Stimulated activated CD8-positive, alpha-beta memory T cell treated with anti-CD3 and anti-CD28 coated beads, Interleukin-2, amount 100 ng/mL, for 1 hour (primary cell): ENCODE measurements around the gene ARHGEF7.

Source experiments
- DNase-seq, 2 donors: peaks; one replicate each; pipeline ENCODE4 v3.0.0-alpha.2; 2020; ENCODE audit warnings: low read depth in 2 of 2

The ARHGEF7 gene

DNA sequence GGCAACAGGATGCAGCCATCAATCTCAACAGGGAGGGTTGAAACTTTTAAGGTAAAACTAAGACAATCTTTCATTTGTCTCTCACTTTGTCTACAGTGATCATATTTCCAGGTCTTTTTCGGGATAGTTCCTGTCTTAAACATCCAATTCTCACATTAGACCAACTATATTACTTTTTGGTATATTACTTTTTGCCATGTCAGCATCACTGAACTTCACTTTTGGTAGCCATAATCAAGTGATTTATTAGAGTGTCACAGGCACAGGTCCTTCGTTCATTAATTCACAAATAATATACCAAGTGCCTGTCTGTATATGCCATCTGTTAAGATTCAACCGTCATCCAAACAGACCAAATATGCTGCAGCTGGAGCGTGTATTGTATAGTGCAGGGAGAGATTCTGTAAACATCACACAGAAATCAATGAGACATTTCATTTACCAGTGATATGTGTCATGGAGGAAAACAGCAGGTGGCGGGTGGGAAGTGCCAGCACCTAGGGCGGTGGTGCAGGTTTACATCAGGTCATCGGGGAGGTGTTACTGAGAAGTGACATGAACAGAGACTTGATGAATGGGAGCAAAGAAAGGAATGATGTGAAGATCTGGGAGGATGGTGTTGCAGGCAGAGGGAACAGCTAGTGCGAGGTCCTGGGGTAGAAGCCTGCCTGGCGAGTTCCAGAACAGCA, 24.9 kb downstream of the ARHGEF7 start:
- DNase-seq = no peak

DNA sequence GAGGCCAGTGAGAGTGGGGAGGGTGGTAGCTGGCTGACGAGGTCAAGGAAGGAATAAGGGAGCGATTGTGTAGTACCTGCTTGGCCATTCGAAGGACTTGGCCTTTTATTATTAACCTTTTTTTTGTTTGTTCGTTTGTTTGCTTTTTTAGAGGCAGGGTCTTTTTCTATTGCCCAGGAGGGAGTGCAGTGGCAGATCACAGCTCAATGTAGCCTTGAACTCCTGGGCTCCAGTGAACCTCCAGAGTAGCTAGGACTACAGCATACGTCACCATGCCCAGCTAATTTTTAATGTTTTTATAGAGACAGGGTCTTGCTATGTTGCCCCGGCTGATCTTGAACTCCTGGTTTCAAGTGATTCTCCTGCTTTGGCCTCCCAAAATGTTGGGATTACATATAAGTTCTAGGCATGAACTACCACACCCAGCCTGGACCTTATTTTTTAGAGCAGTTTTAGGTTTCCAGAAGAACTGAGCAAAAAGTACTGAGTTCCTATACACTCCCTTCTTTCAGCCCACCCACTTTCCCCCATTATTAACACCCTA, 25.5 kb downstream of the ARHGEF7 start:
- DNase-seq = no peak

DNA sequence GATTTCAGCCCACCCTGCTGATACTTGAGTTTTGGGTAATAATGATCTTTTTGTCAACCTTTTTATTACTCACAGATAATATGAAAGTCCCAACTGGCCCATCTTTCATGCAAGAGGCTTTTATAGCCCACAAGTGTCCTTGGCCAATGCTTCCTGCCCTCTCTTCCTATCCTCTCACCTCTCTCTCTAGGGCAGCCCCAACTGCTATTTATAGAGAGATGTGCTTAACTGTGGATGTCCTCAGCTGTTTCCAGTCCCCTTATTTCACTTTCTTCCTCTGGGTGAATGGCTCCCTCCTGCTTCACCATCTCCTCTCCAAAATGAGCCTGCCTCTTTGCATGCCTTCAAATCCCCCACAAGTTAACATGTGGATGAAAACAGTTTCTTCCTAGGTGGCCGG, 27.4 kb downstream of the ARHGEF7 start:
- DNase-seq = no peak

DNA sequence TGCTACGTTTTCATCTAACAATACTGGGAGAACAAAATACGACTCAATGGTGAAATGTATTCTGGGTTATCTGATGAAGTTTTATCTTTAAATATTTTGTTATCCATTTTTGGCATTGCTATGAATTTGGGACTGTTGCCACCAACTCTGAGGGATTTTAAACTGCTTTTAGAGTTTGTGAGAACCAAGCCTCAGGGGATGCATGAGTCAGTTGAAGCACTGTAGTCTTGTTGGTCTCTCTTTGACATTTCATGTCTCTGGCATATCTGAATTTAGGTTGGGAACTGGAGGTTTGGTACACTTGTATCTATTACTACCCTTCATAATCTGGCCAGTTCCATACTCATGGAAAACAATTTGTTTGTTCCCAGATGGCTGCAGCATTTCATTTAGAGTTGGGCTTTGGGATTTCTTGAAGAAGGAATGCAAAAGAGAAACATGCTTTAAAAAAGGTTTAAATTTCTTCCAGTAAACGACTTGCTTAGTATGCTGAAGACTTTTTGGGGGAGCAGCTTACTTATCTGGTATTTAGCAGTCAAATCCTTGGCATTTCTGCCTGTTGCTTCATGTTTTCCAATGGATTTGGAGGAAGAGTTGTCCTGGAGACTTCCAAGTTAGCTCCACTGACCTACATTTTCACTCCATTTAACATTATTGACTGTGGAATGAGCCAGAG, 28.9 kb downstream of the ARHGEF7 start:
- DNase-seq = no peak

DNA sequence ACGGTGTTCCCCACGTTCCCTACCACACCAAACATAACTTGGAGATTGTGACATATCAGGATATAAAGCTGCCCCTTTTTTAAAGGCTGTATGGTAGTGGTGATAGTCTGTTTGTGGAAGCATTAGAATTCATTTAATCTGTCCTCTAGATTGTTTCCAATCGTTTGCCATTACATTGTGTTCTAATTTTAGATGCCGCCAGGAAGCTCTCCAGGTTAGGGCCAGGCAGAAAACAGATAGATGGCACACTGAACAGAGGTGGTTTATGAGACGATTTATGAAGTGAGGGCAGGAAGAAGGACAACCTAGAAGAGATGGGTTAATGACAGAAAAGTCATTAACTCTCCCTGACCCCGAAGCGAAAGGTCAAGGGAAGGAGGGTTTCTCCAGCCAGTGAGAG, 30.0 kb downstream of the ARHGEF7 start:
- DNase-seq = no peak

DNA sequence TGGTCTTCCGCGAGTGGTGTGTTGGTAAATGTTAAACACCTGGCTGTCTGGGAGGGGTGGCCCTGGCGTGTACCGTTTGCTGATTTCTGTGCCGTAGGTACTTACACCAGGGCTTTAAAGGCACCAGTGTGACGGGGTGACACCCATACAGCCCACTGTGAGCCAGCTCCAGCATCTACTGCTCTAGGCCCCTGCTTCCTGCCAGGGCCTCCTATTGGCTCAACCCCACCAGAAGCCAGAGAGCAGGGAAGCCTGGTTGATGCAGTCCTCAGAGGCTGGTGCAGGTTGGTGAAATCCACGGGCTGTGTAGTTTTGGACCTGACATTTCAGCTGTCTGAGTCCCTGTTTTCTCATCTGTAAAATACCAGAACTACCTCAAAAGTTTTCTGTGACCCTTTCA, 30.4 kb downstream of the ARHGEF7 start:
- no peak for DNase-seq

DNA sequence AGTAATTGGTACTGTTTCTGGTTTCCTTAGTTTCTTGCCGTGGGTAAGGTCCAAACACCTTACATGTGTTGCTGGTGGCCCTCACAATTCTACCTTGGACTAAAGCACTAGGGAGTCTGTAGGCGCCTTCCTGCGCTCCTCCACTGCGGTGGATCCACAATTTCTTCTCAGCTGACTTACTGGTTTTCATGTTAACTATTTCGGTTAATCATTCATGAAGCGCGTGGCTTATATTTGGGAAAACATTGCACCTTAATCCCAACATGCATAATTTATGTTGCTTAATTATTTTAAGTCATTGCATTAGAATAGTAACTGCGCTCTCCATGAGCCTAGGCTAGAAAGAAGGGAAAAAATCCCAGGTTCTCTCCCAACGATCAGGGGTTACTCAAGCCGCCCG, 37.7 kb downstream of the ARHGEF7 start:
- no peak for DNase-seq

DNA sequence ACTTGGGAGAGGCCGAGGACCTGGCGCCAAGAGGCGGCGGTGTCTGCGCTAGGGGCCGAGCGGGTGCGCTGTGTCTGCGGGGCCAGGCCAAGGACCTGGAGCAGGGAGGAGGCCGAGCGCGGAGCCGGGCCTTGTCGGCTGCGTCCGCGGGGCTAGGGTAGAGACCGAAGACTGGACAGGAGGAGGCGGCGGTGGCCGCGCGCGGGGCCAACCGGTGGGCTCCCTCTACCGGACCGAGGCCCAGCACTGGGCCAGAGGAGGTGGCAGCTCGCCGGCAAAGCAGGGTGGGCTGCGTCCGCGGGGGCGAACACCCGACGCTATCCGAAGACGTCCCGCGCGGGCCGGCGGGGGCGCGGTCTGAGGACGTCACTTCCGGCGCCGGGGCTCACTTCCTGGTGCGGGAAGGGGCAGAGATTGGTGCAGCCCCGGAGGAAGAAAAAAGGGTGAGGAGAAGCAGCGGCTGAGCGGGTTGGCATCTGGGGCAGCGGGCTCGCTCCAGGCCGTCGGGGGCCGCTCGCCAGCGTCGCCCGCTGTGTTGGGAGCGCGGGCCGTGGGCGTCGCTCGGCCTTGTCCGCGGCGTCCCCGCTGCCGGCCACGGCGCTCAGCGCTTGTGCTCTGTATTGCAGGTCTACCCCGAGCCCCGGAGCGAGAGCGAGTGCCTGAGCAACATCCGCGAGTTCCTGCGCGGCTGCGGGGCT, 38.3 kb downstream of the ARHGEF7 start:
- DNase-seq = peak; percentile 85 to 90

DNA sequence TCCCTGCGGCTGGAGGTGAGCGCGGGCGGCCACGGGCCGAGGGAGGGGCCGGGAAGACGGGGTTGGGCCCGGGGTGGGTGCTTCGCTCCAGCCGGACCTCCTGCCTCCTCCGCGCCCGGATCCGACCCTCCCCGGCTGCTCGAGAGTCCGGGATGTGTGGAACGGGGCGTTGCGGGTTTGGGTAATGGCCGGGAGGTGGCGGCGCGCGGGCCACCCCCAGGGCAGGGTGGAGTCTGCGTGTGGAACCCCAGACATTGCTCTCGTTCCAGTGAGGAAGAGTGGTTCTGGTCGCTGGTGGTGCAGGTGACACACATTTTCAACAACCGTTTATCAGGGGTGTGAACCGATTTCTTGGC, 38.8 kb downstream of the ARHGEF7 start:
- DNase-seq = peak; percentile 9 to 14

DNA sequence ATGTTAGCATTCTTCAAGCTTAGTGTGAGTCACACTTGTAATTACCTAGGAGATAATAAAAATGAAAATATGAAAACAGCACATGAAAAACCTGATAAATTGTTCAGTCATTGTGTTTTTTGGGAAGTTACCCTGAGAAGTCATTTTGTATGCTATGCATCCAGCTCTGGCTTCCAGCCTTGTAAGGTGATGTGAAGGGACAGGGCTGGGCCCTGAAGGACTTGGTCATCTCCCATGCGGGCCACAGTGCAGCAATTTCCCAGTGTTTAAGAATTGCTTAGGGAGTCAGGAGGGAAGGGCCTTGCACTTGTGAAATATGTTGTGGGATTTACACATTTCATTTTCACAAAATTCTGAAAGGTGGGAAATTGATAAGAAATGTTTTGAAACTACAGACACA, 41.3 kb downstream of the ARHGEF7 start:
- no peak for DNase-seq

DNA sequence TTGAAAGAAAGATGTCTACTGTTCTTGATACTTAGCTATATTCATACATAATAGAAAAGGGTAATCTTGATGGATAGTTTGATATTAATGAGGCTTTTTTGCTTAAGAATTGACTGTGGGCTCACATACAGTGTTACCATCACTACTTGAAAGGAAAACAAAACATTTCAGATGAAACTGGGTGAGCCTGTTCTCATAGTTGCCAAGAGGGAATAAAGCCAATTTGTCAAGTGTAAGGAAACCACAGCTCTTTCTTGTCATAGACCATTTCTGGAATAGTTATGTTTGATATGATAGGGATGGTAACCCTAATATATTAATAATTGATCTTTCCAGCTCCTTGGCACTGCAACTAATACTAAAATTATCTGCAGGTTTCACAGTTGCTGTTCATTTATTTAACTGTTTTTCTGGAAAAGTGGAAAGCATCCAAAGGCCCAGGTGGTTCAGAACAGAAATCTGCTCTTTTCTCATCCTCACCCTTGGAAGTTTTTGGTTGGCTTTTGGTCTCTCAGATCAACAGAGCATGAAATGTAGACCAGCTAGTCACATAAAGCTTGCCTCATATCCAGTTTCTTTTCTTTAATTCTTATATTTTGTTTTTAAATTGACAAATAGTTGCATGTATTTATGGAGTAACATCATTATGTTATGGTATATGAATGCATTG, 43.2 kb downstream of the ARHGEF7 start:
- no peak for DNase-seq

DNA sequence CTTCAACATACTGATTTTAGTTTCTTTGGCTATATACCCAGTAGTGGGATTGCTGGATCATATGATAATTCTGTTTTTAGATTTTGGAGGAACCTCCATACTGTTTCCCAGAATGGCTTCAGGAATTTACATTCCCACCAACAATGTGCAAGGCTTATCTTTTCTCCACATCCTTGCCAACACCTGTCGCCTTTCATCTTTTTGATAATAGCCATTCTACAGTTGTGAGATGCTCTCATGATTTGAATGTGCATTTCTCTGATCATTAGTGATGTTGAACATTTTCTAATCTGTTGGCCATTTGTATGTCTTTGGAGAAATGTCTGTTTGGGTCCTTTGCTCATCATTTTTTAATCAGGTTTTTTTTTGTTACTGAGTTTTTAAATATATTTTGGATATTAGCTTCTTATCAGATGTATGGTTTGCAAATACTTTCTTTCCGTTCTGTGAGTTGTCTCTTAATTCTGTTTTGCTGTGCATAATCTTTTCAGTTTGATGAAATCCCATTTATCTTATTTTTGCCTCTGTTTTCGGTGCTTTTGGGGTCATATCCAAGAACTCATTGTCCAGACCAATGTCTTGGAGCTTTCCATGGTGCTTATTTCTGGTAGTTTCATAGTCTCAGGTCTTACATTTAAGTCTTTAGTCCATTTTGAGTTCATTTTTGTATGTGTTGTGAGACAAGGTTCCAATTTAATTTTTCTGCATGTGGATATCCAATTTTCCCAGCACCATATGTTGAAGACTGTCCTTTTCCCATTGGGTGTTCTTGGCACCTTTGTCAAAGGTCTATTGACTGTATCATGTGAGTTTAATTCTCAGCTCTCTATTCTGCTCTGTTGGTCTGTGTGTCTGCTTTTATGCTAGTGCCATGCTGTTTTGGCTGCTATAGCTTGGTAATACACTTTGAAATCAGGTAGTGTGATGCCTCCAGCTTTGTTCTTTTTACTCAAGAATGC, 44.5 kb downstream of the ARHGEF7 start:
- no peak for DNase-seq

DNA sequence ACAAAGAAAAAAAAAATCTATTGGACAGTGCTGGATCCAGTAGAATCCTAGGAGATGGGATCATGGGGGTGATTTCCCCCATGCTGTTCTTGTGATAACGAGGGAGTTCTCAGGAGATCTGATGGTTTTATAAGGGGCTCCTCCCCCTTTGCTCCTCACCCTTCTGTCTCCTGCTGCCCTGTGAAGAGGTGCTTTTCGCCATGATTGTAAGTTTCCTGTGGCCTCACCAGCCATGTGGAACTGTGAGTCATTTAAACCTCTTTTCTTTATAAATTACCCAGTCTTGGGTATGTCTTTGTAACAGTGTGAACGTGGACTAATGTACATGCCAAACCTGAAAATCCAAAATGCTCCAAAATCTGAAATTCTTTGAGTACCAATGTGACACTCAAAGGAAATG, 45.5 kb downstream of the ARHGEF7 start:
- DNase-seq = no peak

DNA sequence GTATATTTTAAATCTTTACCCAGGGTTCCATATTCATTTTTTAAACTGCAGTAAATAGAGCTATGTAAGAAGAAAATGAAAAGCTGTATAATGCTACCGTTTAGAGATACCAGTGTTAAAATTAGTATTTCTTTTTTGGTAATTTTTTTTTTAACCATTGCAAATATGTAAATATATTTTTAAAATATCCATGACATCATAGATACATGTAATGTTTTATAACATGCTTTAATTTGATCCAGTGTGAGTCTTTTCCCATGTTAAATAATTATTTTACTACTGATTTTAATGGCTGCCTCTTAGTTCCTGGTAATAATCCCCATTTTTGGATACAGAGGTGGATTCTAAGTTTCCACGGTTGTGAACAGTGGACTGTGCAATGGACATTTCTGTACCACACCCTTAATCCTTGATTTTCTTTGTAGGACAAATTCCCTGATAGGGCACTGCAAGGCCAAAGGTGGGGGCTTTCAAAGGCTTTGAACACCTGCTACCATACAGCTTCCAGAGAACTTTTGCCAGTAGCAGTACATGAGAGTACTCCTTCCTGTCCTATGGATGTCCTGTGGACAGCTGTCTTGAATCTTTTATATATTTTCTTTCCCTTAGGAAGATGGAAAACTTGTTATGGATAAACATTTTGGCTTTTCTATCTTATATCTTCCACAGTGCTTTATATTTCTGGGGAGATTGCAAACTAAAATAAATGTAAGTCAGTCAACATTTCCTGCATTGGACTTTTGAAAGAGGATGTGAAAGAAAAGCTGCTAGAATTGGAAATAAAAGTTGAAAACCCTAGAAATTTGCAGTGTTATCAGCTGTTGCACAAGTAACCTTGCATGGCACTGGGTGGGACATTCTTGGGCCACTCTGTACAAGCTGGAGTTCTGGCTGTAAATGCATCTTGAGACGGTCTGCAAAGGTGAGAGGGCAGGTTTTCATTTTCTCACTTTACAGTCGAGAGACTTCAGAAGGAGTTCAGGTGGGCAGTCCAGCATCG, 46.8 kb downstream of the ARHGEF7 start:
- DNase-seq = no peak

DNA sequence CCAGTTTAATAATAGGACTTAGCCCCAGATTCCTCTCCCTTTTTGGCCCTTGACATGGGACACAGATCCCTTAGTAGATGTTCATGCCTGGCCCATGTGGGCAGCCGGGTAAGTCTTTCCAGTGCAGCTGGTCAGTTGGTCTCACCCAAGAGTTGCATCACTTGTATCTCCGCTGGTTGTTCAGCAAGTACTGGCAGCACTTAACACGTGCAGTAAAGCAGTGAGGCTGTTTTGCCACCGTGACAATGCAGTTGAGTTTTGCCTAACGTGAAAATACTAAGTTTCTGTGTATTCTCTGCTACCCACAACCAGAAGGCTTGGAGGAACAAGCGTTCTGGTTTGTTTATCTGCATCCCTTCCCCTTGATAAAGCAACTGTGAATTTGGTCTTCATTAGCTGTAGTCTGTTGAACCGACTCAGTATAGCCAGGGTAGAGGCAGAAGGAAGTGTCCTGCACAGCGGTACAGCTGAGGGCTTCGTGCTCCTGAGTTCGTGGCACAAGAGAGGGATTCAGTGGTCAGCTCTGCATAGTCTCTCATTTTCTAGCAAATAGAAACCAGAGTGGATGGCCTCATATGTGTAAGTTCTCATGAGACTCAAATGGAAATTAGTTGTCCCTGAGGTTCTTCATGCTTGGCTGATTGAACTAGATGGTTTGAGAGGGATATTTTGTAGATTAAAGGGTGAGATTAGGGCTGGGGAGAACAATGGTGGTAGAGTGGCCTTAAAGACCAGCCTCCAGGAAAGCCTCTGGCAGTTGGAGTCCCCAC, 50.3 kb downstream of the ARHGEF7 start:
- DNase-seq = no peak

DNA sequence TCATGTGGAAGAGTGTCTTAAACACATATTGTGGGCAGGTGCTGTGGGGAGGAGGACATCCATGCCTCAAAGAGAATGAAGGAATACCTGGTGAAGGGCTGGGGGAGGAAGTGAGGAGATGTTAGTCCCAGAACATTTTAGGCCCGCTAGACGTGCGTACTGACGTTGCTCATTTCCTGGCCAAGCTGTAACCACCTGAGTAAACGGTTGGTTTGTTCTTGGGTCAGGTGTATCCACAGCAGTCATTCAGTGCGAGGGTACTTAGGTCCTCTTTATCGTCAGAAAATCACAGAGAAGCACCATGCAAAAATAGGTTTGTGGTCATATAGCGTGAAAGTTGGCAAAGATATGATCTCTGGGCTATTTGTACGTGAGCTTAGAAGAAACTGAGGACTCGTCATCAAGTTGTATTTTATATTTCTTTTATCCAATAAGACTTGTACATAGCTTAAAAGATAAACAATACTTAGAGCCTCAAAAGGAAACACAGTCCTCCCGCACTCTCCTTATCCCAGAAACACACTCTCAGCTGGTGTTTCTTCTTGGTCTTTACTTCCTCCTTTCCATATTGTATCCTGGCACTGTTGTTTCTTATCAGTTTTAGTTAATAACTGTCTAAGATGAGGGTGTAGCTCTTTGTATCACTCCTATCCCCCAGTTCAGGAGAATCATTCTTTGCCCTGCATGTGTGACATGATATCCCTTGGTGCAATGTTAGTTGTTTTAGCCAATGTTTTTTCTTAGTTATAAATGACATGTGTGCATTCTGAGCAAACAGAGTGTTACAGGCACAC, 52.0 kb downstream of the ARHGEF7 start:
- DNase-seq = no peak

DNA sequence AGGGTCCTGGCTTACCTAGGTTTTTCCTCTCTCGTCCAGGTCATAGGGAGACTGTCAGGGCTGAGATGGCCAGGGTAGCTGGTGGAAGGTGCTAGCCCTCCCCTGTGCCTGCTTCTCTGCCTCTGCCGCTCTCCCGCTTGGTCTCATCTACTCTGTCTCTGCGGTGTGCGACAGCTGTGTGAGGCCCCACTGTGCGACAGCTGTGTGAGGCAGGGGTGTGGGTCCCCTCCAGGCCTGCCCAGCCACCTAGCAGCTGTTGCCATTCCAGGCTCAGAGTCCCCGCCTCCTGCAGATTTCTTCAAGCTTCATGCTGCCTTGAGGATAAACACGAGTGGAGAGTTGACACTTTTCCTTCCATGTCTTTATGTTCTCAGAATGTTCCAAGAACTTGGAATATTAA, 53.0 kb downstream of the ARHGEF7 start:
- no peak for DNase-seq

DNA sequence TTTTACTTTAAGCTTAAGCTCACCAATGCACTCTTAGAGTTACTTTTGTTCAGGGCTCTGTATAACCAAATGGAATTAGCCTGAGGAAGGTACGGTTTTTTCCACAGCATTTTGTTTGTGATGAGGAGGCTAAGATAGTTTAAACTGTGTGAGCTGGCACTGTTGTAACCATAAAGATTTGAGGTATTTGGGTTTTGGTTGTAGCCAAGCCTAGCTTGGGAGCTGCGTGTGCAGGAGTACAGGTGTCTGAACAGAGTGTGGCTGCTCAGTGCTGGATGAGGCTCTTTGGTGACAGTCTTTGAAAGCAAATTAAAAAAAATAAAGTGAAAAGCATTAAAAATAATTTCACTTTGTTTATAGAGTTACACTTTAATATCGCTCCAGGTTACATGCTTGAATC, 56.0 kb downstream of the ARHGEF7 start:
- DNase-seq = no peak
